ENCODE results near the gene NOB1.

Gene NOB1

GRCh38 chr16:69775563-69775962 is 20.8 kb upstream of the NOB1 start:
- H4K91ac ChIP-seq (ENCODE audit: low read depth, low read length, poor library complexity), result no peak overlapping the region
- H3K27me3 ChIP-seq (ENCODE audit: control insufficient read depth in 3 of 3, insufficient read depth in 3 of 3, low read depth in 1 of 3, low read length in 3 of 3), result no peaks in the 10 kb centered on the region
- H3K79me1 ChIP-seq (ENCODE audit: low read depth, low read length), result peaks cover 3% of the 10 kb centered on the region
- peaks cover 0 to 13% of the 10 kb centered on the region in 2 donors for H3K9me3 ChIP-seq (replicated peaks in 1 of 2; ENCODE audit: control insufficient read depth in 2 of 2, insufficient read depth in 1 of 2, low read depth in 1 of 2, low read length in 2 of 2)
- no peak for DNase-seq (ENCODE audit: low spot score)
- H2BK120ac ChIP-seq (ENCODE audit: low read depth, low read length), result no peak overlapping the region
- no peak overlapping the region for H2AFZ ChIP-seq (ENCODE audit: low read length)
- no peak overlapping the region for H3K4ac ChIP-seq (ENCODE audit: low read length)
- H2BK5ac ChIP-seq (ENCODE audit: low read length), result no peak overlapping the region
- H2BK12ac ChIP-seq (ENCODE audit: low read length), result no peak overlapping the region
- H4K8ac ChIP-seq (ENCODE audit: low read depth, low read length), result no peak overlapping the region
- H2AK5ac ChIP-seq (ENCODE audit: low read depth, low read length), result no peak overlapping the region
- no peak overlapping the region for H3K14ac ChIP-seq (ENCODE audit: low read length)
- H2BK15ac ChIP-seq (ENCODE audit: low read length), result no peak overlapping the region
- H3K27ac ChIP-seq (replicated peaks; ENCODE audit: low read length), result no peak overlapping the region
- H3K4me3 ChIP-seq (ENCODE audit: low read length in 2 of 2), result no peak overlapping the region
- H3K9ac ChIP-seq (ENCODE audit: low read depth, low read length, poor library complexity), result no peak overlapping the region
- H3K36me3 ChIP-seq (replicated peaks in 1 of 2; ENCODE audit: control insufficient read depth in 2 of 2, insufficient read depth in 2 of 2, low read length in 2 of 2), result no peaks in the 10 kb centered on the region
- H3K23ac ChIP-seq (ENCODE audit: low read depth, low read length, poor library complexity), result no peak overlapping the region
- no peak overlapping the region for H3K4me2 ChIP-seq (ENCODE audit: insufficient read depth, low read length, poor library complexity, severe bottlenecking)
- H3K4me1 ChIP-seq (ENCODE audit: control insufficient read depth in 2 of 2, insufficient read depth in 1 of 2, low read depth in 1 of 2, low read length in 2 of 2), result peaks cover 4 to 6% of the 10 kb centered on the region in 2 donors
- H3K18ac ChIP-seq (ENCODE audit: low read length), result no peak overlapping the region

- H4K8ac ChIP-seq (ENCODE audit: low read depth, low read length), result no peak overlapping the region
- peaks cover 3% of the 10 kb centered on the region for H3K79me1 ChIP-seq (ENCODE audit: low read depth, low read length)
- H3K36me3 ChIP-seq (replicated peaks in 1 of 2; ENCODE audit: control insufficient read depth in 2 of 2, insufficient read depth in 2 of 2, low read length in 2 of 2), result no peaks in the 10 kb centered on the region
- H3K23ac ChIP-seq (ENCODE audit: low read depth, low read length, poor library complexity), result no peak overlapping the region
- no peak overlapping the region for H3K4ac ChIP-seq (ENCODE audit: low read length)
- no peak overlapping the region for H3K18ac ChIP-seq (ENCODE audit: low read length)
- no peak for DNase-seq (ENCODE audit: low spot score)
- H2BK12ac ChIP-seq (ENCODE audit: low read length), result no peak overlapping the region
- no peak overlapping the region for H3K27ac ChIP-seq (replicated peaks; ENCODE audit: low read length)
- H3K9ac ChIP-seq (ENCODE audit: low read depth, low read length, poor library complexity), result no peak overlapping the region
- H3K14ac ChIP-seq (ENCODE audit: low read length), result no peak overlapping the region
- peaks cover 4 to 6% of the 10 kb centered on the region in 2 donors for H3K4me1 ChIP-seq (ENCODE audit: control insufficient read depth in 2 of 2, insufficient read depth in 1 of 2, low read depth in 1 of 2, low read length in 2 of 2)
- no peak overlapping the region for H2AK5ac ChIP-seq (ENCODE audit: low read depth, low read length)
- H3K9me3 ChIP-seq (replicated peaks in 1 of 2; ENCODE audit: control insufficient read depth in 2 of 2, insufficient read depth in 1 of 2, low read depth in 1 of 2, low read length in 2 of 2), result peaks cover 0 to 13% of the 10 kb centered on the region in 2 donors
- no peak overlapping the region for H4K91ac ChIP-seq (ENCODE audit: low read depth, low read length, poor library complexity)
- H2BK5ac ChIP-seq (ENCODE audit: low read length), result no peak overlapping the region
- H2BK15ac ChIP-seq (ENCODE audit: low read length), result no peak overlapping the region
- no CpG with 5 or more reads among the region's 6 CpGs for WGBS, 2 donors (ENCODE audit: extremely low coverage in 2 of 2, insufficient read length in 2 of 2, insufficient replicate concordance in 1 of 2)
- no peak overlapping the region for H2AFZ ChIP-seq (ENCODE audit: low read length)
- no peaks in the 10 kb centered on the region for H3K27me3 ChIP-seq (ENCODE audit: control insufficient read depth in 3 of 3, insufficient read depth in 3 of 3, low read depth in 1 of 3, low read length in 3 of 3)
- no peak overlapping the region for H2BK120ac ChIP-seq (ENCODE audit: low read depth, low read length)
- no peak overlapping the region for H3K4me3 ChIP-seq (ENCODE audit: low read length in 2 of 2)
- H3K4me2 ChIP-seq (ENCODE audit: insufficient read depth, low read length, poor library complexity, severe bottlenecking), result no peak overlapping the region
Observed at GRCh38 chr16:69773260-69773947, 18.7 kb upstream of the NOB1 start.

- H3K4me1 ChIP-seq (ENCODE audit: control insufficient read depth in 2 of 2, insufficient read depth in 1 of 2, low read depth in 1 of 2, low read length in 2 of 2), result peaks cover 4 to 6% of the 10 kb centered on the region in 2 donors
- H3K27ac ChIP-seq (replicated peaks; ENCODE audit: low read length), result no peak overlapping the region
- no peak overlapping the region for H3K4me3 ChIP-seq (ENCODE audit: low read length in 2 of 2)
- no peaks in the 10 kb centered on the region for H3K36me3 ChIP-seq (replicated peaks in 1 of 2; ENCODE audit: control insufficient read depth in 2 of 2, insufficient read depth in 2 of 2, low read length in 2 of 2)
- no CpG with 5 or more reads among the region's 2 CpGs for WGBS, 2 donors (ENCODE audit: extremely low coverage in 2 of 2, insufficient read length in 2 of 2, insufficient replicate concordance in 1 of 2)
- H4K8ac ChIP-seq (ENCODE audit: low read depth, low read length), result no peak overlapping the region
- H3K9me3 ChIP-seq (replicated peaks in 1 of 2; ENCODE audit: control insufficient read depth in 2 of 2, insufficient read depth in 1 of 2, low read depth in 1 of 2, low read length in 2 of 2), result peaks cover 0 to 13% of the 10 kb centered on the region in 2 donors
- peaks cover 3% of the 10 kb centered on the region for H3K79me1 ChIP-seq (ENCODE audit: low read depth, low read length)
- H2BK5ac ChIP-seq (ENCODE audit: low read length), result no peak overlapping the region
- no peak overlapping the region for H3K4ac ChIP-seq (ENCODE audit: low read length)
- no peak overlapping the region for H2AFZ ChIP-seq (ENCODE audit: low read length)
- no peak overlapping the region for H2BK15ac ChIP-seq (ENCODE audit: low read length)
- H2AK5ac ChIP-seq (ENCODE audit: low read depth, low read length), result no peak overlapping the region
- H3K9ac ChIP-seq (ENCODE audit: low read depth, low read length, poor library complexity), result no peak overlapping the region
- no peak overlapping the region for H2BK120ac ChIP-seq (ENCODE audit: low read depth, low read length)
- H3K4me2 ChIP-seq (ENCODE audit: insufficient read depth, low read length, poor library complexity, severe bottlenecking), result no peak overlapping the region
- no peak overlapping the region for H3K23ac ChIP-seq (ENCODE audit: low read depth, low read length, poor library complexity)
- H3K14ac ChIP-seq (ENCODE audit: low read length), result no peak overlapping the region
- no peak for DNase-seq (ENCODE audit: low spot score)
- no peak overlapping the region for H3K18ac ChIP-seq (ENCODE audit: low read length)
- no peaks in the 10 kb centered on the region for H3K27me3 ChIP-seq (ENCODE audit: control insufficient read depth in 3 of 3, insufficient read depth in 3 of 3, low read depth in 1 of 3, low read length in 3 of 3)
- H2BK12ac ChIP-seq (ENCODE audit: low read length), result no peak overlapping the region
- H4K91ac ChIP-seq (ENCODE audit: low read depth, low read length, poor library complexity), result no peak overlapping the region
Observed at GRCh38 chr16:69771651-69771967, 16.9 kb upstream of the NOB1 start.

- H3K4me2 ChIP-seq (ENCODE audit: insufficient read depth, low read length, poor library complexity, severe bottlenecking), result no peak overlapping the region
- H2AFZ ChIP-seq (ENCODE audit: low read length), result no peak overlapping the region
- no peak overlapping the region for H3K9ac ChIP-seq (ENCODE audit: low read depth, low read length, poor library complexity)
- no peak overlapping the region for H2AK5ac ChIP-seq (ENCODE audit: low read depth, low read length)
- peaks cover 4 to 6% of the 10 kb centered on the region in 2 donors for H3K4me1 ChIP-seq (ENCODE audit: control insufficient read depth in 2 of 2, insufficient read depth in 1 of 2, low read depth in 1 of 2, low read length in 2 of 2)
- H3K36me3 ChIP-seq (replicated peaks in 1 of 2; ENCODE audit: control insufficient read depth in 2 of 2, insufficient read depth in 2 of 2, low read length in 2 of 2), result no peaks in the 10 kb centered on the region
- H4K91ac ChIP-seq (ENCODE audit: low read depth, low read length, poor library complexity), result no peak overlapping the region
- no peak overlapping the region for H3K4ac ChIP-seq (ENCODE audit: low read length)
- no peak overlapping the region for H3K27ac ChIP-seq (replicated peaks; ENCODE audit: low read length)
- DNase-seq (ENCODE audit: low spot score), result no peak
- no peaks in the 10 kb centered on the region for H3K27me3 ChIP-seq (ENCODE audit: control insufficient read depth in 3 of 3, insufficient read depth in 3 of 3, low read depth in 1 of 3, low read length in 3 of 3)
- H3K23ac ChIP-seq (ENCODE audit: low read depth, low read length, poor library complexity), result no peak overlapping the region
- H2BK5ac ChIP-seq (ENCODE audit: low read length), result no peak overlapping the region
- no peaks in the 10 kb centered on the region for H3K9me3 ChIP-seq (replicated peaks in 1 of 2; ENCODE audit: control insufficient read depth in 2 of 2, insufficient read depth in 1 of 2, low read depth in 1 of 2, low read length in 2 of 2)
- no peak overlapping the region for H2BK15ac ChIP-seq (ENCODE audit: low read length)
- no peak overlapping the region for H3K14ac ChIP-seq (ENCODE audit: low read length)
- H3K4me3 ChIP-seq (ENCODE audit: low read length in 2 of 2), result no peak overlapping the region
- H2BK120ac ChIP-seq (ENCODE audit: low read depth, low read length), result no peak overlapping the region
- no peak overlapping the region for H3K18ac ChIP-seq (ENCODE audit: low read length)
- no peak overlapping the region for H4K8ac ChIP-seq (ENCODE audit: low read depth, low read length)
- WGBS, 2 donors (ENCODE audit: extremely low coverage in 2 of 2, insufficient read length in 2 of 2, insufficient replicate concordance in 1 of 2), result no CpG with 5 or more reads among the region's 2 CpGs
- H2BK12ac ChIP-seq (ENCODE audit: low read length), result no peak overlapping the region
- H3K79me1 ChIP-seq (ENCODE audit: low read depth, low read length), result peaks cover 4% of the 10 kb centered on the region
Observed at GRCh38 chr16:69769404-69769803, 14.7 kb upstream of the NOB1 start.

All from neuronal stem cell (in vitro differentiated cells).